SK-N-SH (cell line): ENCODE data around the gene TGFA.

Experiments used
- CHD2 ChIP-seq: fragments of 150-350 bp; IDR thresholded peaks from 2 replicates; pipeline ENCODE4 v1.6.1; 2018; ENCODE audit warnings: low read length; ENCODE audit not compliant: partially characterized antibody
- CTCF ChIP-seq: fragments of 200-600 bp; sonication (generic); IDR thresholded peaks from 2 replicates; pipeline ENCODE4 v1.6.1; 2017; ENCODE audit warnings: antibody characterized with exemption, mild to moderate bottlenecking, moderate library complexity
- EP300 ChIP-seq, 2 experiments: IDR thresholded peaks; 2 replicates each; pipeline versions ENCODE4 v1.4.0 to v1.6.1; 2012; ENCODE audit warnings: borderline replicate concordance in 1 of 2, low read depth in 1 of 2, low read length in 1 of 2
- RCOR1 ChIP-seq: fragments of 150-350 bp; IDR thresholded peaks from 2 replicates; pipeline ENCODE4 v1.6.1; 2017; ENCODE audit warnings: antibody characterized with exemption, low read length
- REST ChIP-seq: IDR thresholded peaks from 2 replicates; pipeline ENCODE4 v1.6.1; 2012; ENCODE audit warnings: mild to moderate bottlenecking, low read depth, low read length, moderate library complexity
- SIN3A ChIP-seq: IDR thresholded peaks from 2 replicates; pipeline ENCODE4 v1.6.1; 2012; ENCODE audit warnings: low read depth, mild to moderate bottlenecking, low read length, moderate library complexity, borderline replicate concordance
- YY1 ChIP-seq: IDR thresholded peaks from 2 replicates; pipeline ENCODE4 v1.4.0; 2012; ENCODE audit warnings: low read depth, mild to moderate bottlenecking

GRCh38 chr2:70580352-70580751 lies 26.7 kb upstream of the TGFA start:
- TF ChIP-seq REST (no peak), RCOR1 (no peak), CTCF (no peak), SIN3A (no peak), YY1 (no peak), EP300 (IDR thresholded peaks at IDR 0.05; ENCODE audit: borderline replicate concordance in 1 of 2, low read depth in 1 of 2, low read length in 1 of 2) (no peak), CHD2 (no peak)
